NCI-H69 (cell line): ENCODE results near the gene FYN.

Source experiments
- DNase-seq: peaks from one replicate; lab custom pipeline; 2025; lab: John Stamatoyannopoulos, UW

FYN gene

DNA sequence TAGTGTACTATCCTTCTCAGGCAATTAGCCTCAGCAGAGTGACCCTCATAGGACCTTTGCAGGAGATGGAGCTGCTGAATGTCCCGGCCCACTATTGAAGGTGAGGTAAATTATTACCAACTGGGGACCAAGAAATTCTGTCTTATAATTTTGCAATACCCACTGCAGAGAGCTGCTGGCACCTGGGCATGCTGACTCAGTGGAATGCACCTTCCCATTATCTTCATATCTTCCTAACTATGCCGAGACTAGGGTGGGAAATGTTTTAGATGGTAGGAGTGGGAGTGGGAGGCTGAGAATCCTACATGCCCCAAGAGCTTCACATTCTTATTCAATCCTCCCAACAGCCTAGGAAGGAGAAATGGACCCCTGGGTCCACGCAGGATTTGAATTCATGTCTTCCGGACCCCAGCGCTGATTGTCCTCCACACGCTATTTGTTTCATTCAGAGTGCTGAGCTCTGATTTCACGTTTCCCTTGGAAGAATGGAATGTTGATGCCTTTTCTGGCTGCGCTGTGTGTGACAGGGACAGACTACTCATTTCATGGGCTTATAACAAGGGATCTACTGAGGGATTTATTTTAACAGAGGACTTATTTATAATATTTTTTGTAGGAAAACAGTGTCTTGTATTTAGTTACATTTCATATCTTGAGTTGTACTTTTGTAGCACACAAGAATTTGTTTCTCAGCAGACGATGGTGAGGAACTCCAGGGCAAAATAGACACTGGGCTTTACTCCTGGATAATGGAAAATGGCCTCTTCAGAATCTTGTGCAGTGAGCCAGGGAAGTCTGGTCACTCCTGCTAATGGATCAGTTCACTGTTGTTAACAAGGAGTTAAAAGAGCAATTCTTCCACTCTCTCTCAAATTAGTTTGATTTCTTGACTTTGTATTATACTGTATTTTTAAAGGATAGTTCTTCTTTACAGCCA is 66.4 kb downstream of the FYN start:
- DNase-seq = no peak

GRCh38 chr6:111806165-111806547 is 67.1 kb downstream of the FYN start:
- no peak for DNase-seq

DNA sequence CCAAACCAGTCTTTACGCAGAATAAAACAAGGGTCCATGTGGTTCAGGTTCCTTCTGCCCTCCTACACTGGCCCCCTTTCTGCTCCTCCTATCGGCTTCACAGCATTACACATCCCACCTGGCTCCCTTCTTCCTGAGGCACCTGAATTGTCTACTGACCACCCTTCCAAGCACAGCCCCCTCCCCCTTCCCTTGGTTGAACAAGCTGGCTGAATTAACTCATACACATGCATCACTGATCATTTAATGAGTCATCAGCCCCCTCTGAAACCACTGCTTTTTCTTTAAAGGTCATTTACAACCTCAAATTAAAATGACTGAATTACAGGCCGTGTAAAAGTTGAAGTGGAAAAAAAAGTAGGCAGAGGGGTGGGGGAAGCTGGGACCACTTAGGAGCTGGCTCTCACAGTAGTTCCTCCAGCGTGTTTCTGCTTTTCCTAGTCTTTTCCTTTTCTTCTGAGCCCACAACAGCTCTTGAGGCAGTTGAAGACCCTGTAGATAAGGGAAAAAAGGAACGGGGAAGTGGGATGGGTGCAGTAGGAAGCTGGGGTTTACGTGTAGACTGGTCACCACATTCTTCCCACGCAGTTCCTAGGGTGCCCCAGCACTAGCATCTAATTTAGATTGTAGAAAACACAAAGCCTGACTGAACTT is 67.6 kb downstream of the FYN start:
- DNase-seq = peak; percentile 64

- peak; percentile 13 for DNase-seq
Observed at GRCh38 chr6:111804627-111805235, 68.5 kb downstream of the FYN start.

GRCh38 chr6:111803804-111804203 is 69.4 kb downstream of the FYN start:
- no peak for DNase-seq

DNA sequence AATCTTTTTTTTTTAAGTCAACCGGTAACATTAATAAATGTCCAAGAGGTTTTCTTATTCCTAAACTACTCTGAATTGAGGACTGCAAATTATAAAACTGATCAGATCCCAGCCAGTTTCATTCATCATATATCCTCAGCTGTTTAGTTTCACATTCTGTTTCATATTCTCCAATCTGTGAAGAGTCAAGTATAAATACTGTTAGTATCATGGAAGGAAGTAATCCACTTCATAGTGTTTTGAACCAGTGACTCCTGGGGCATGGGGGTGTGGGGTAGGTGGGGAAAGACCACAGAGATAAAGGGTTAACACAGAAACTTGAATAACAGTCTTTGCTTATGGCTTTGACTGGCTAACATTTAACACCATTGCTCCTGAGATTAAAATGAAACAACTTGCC is 69.9 kb downstream of the FYN start:
- DNase-seq = no peak

DNA sequence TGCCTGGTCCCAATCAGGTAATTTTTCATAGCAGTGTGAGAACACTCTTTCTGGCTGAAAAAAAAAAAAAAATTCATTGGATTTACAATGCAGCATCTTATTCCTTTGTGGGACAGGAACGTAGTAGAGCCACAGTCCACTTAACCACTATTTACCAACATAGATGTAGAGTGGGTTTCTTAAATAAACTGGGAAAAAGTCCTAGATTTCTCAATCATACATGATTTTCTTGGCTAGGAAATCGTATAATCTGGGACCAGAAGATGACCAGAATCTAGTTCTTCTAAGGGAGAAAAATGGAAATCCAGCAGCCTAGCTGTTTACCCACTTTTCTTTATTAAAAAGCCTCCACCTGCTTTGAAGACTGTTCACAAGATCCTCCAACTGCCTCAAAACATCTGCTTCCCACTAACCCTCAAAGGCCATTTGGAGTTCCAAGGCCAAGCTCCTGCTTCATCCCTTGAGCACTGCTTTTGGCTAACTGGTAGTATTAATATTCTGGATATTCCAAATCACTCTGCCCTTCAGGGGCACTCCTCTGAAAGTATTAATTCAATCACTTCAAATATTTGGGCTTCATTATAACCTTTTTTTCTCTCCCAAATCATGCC is 70.4 kb downstream of the FYN start:
- no peak for DNase-seq

DNA sequence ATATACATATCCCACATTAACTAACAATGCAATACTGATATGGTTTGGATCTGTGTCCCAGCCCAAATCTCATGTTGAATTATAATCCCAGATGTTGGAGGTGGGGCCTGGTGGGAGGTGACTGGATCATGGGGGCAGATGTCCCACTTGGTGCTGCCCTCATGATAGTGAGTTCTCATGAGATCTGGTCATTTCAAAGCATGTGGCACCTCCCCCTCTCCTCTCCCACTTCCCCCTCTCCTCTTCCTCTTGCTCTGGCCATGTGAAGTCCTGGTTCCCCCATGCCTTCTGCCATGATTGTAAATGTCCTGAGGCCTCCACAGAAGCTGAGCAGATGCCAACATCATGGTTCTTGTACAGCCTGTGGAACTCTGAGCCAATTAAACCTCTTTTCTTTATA is 71.2 kb downstream of the FYN start:
- DNase-seq = no peak

GRCh38 chr6:111800821-111801220 is 72.4 kb downstream of the FYN start:
- DNase-seq = no peak

DNA sequence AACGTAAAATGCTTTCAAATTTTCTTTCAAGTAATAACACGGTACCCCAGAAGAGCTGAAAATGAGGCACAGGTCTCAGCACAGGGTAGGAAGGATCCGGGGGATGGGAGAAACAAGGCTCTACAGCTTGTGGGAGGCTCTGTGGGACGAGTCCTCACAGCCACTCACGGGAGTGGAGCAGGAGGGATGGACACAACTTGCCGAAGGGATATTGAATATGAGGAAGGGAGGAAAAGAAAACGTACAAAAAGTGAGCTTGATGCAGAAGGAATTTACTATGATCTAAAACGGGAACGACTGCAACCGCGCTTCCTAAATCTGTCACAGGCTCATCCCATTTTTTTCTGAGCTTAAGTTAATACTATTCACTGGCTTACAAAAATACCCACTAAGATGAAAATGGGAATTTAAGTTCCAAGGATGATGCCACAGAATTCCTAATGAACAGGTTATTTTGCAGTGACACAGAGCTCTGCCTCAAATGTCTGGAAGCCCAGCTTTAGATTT is 72.9 kb downstream of the FYN start:
- no peak for DNase-seq

- DNase-seq = no peak
Observed at GRCh38 chr6:111799576-111800258, 73.5 kb downstream of the FYN start.

- DNase-seq = no peak
Observed at GRCh38 chr6:111798281-111798725, 74.9 kb downstream of the FYN start.

DNA sequence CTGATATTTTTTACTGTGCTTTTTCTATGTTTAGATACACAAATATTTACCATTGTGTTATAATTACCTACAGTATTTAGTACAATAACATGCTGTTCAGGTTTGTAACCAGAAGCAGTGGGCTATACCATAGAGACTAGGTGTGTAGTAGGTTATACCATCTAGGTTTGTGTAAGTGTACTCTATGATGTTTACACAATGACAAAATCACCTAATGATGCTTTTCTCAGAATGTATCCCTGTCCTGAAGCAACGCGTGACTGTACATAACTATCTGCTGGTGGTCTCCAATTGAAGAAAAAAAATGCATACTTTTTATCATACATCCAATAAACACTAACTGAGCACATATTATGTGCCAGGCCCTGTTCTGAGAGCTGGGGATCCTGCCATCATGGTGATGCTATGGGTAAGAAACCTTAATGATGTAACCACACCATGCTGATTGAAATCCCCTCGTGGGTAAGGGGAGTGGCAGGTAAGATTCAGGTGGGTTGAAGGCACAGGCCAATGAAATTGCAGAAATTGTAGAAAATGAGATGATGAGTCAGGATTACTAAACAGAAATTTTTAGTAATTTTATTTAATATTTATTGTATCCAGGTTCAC is 76.8 kb downstream of the FYN start:
- DNase-seq = no peak

GRCh38 chr6:111795558-111795957 is 77.7 kb downstream of the FYN start:
- DNase-seq = no peak

DNA sequence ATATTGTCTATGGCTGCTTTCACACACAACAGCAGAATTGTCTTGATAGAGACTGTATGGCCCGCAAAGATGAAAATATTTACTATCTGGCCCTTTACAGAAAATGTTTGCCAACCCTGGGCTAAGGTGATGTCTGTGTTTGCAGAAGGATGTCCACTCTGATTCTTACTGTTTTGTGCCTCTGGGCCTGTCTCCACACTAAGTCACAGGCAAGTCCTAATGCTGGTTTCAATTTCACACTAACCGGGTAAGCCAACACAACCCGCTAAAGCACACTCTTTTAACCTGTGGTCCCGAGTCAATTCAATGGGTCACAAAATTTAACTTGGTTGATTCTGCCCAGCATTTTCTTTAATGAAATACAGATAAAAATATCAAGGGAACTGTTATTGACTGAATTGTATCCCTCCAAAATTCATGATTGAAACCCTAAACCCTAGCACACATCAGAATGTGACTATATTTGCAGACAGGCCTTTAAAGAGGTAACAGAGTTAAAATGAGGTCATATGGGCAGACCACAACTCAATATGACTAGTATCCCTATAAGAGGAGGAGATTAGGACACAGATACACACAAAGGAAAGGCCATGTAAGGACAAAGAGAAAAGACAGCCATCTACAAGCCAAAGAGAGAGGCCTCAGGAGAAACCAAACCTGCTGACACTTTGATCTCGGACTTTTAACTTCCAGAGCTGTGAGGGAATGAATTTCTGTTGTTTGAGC is 78.4 kb downstream of the FYN start:
- DNase-seq = peak; percentile 45

DNA sequence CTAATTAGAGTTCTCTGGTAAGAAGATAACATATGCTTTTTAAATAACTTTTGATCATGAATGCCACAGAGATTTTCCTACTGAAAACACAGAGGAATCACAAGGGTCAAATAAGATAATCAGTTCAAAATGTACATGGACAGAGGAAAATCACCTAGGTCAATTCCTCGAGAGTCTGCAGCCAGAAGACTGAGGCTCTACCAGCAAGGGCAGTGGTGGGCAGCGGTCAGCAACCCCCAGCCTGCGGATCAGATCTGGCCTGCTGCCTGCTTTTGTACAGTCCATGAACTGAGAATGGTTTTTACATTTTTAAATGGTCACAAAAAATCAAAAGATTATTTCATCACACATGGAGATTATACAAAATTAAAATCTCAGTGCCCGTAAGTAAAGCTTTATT is 79.0 kb downstream of the FYN start:
- DNase-seq = no peak

GRCh38 chr6:111793711-111794111 is 79.5 kb downstream of the FYN start:
- DNase-seq = no peak

- no peak for DNase-seq
Observed at GRCh38 chr6:111792914-111793700, 80.1 kb downstream of the FYN start.

- no peak for DNase-seq
Observed at GRCh38 chr6:111792241-111792640, 81.0 kb downstream of the FYN start.

- no peak for DNase-seq
Observed at GRCh38 chr6:111791415-111791814, 81.8 kb downstream of the FYN start.
